Activated CD4-positive, alpha-beta T cell treated with anti-CD3 and anti-CD28 coated beads, Interleukin-2, amount 50 U/mL, for 24 hours (primary cell): ENCODE measurements around the gene NHSL1.

Experiments used
- DNase-seq, 2 donors: peaks; one replicate each; pipeline ENCODE4 v3.0.0-alpha.2; 2020; ENCODE audit warnings: low read depth in 1 of 2, low spot score in 1 of 2

Gene NHSL1

GRCh38 chr6:138374230-138374629 lies 125.1 kb downstream of the NHSL1 start:
- DNase-seq = no peak

- DNase-seq = no peak
These were observed 126.4 kb downstream of the NHSL1 start for GRCh38 chr6:138372711-138373463.
